DMS53 treated with DMSO at 0.1 percent for 48 hours (cell line): ENCODE data around the gene STMP1.
"Not testable (repeated sequence)": the region's sequence is repeated elsewhere in the genome, so short reads cannot be mapped to it uniquely, and the experiment has no call there.

Experiments
- DNase-seq: peaks from one replicate; lab custom pipeline; 2025; ENCODE audit not compliant: unreplicated experiment; lab: John Stamatoyannopoulos, UW

The STMP1 gene

DNA sequence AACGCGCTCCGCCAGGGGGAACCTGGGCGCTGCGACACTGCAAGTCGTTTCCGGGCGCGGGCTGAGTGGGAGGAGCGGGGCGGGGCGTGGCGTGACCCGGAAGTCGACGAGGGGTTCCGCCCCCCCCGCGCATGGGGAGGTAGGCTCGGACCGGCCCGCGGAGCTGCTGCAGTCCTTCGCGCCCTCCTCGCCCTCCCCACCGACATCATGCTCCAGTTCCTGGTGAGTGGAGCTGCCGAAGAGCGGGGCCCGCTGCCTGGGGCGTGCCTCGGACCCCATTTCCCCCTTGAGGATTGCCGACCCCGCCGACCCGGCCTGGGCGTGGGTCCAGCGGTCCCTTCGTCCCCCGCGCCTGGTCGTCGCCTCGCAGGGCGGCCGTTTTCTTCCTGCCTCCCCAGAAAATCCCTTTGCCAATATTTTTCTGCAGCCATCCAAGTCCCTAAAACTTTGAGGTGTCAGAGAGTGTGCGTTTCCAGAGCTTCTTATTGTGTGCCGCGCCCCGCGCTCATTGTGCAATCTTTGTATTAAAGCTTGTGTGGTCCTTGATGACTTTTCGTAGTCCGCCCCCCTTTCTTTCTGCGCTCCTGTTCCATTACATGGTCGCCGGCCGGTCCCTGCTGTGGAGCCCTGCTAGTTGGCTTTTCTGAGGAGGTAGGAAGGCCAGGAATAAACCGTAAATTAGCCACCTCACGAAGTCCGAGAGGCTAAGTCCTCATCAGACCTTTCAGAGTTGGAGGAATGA, at the start of gene STMP1:
Gene STMP1, plus strand, starts transcription at position 142 of the 742 bp plus-strand sequence.
- peak; percentile 88 for DNase-seq

DNA sequence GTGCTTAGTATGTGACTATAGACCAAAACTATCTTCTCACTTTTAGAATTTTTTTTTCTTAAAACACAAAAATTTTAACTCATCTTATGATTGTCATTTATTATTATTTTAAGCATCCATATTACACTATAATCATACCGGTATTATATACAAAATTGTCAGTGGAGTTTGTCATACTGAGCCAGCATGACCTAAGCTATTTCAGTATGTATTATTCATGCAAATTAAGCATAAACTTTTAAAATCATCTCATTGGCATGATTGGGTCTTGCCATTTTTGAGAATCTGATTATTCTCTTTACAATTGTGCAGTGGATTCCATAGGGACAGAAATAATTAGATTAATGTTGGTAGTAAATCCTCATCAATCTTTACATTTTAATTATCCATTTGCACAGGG, 46.2 kb upstream of the STMP1 start:
- no peak for DNase-seq

GRCh38 chr7:135617781-135618180, 44.5 kb upstream of the STMP1 start:
- no peak for DNase-seq

- no peak for DNase-seq
Measured at GRCh38 chr7:135618510-135618909, 43.8 kb upstream of the STMP1 start.

DNA sequence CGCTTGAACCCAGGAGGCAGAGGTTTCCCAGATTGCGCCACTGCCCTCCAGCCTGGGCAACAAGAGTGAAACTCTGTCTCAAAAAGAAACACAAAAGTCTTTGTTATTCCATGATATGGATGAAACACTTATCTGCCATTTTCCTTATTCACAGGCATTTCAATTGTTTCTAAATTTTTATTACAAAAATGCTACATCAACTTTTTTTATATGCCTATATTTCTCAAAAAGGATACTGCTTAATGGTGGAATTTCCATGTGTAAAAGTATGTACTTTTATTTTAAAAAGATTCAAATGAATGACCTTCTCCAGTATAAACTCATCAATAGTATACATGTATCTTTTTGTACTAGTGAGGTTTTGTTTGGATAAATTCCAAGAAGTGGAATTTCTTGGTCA, 41.9 kb upstream of the STMP1 start:
- DNase-seq, result no peak

GRCh38 chr7:135620980-135621850, 41.1 kb upstream of the STMP1 start:
- DNase-seq, result peak; percentile 82

- DNase-seq, result no peak
Measured at GRCh38 chr7:135634191-135634878, 28.0 kb upstream of the STMP1 start.

GRCh38 chr7:135639690-135640089, 22.6 kb upstream of the STMP1 start:
- not testable (repeated sequence) for DNase-seq

GRCh38 chr7:135644154-135644553, 18.2 kb upstream of the STMP1 start:
- no peak for DNase-seq

DNA sequence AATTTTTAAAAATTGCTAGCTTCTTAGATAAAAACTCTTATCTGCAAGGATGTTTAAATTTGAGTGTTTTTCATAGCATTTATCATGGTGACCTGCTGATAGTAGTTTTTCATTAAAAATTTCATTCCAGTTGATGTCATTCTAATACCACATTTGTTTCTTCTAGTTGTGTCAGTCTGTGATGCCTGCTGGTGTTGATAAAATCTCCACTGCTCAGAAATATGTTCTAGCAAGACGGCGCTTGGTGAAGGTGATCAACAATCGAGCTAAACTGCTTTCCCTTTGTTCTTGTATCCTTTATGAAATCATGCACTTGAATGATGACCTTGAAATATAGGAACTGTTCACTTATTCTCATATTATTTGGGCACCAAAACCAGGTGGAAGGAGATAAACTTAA, 17.6 kb upstream of the STMP1 start:
- no peak for DNase-seq

GRCh38 chr7:135645296-135645904, 16.9 kb upstream of the STMP1 start:
- peak; percentile 43 for DNase-seq

GRCh38 chr7:135647755-135648154, 14.6 kb upstream of the STMP1 start:
- no peak for DNase-seq

DNA sequence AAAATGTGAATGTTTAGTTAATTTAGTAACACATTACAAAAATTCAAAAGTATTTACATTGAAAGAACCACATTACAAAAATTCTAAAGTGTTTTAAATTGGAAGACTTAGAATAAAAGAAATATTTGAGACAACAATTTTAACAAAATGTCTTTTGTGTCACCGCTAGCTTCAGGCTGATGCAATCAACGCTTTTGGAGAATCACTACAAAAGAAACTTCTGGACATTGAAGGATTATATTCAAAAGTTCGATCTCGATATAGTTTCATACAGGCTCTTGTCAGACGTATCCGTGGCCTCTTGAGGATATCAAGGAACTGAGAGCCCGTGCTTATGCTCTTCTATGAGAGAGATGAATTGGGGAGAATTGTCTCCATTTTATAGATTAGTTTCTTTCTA, 14.1 kb upstream of the STMP1 start:
- no peak for DNase-seq

- no peak for DNase-seq
Measured at GRCh38 chr7:135650831-135651573, 11.3 kb upstream of the STMP1 start.

GRCh38 chr7:135653340-135654080, 8.8 kb upstream of the STMP1 start:
- peak; percentile 92 for DNase-seq

- DNase-seq, result no peak
Measured at GRCh38 chr7:135658564-135658963, 3.8 kb upstream of the STMP1 start.

GRCh38 chr7:135659159-135659846, 3.0 kb upstream of the STMP1 start:
- no peak for DNase-seq

DNA sequence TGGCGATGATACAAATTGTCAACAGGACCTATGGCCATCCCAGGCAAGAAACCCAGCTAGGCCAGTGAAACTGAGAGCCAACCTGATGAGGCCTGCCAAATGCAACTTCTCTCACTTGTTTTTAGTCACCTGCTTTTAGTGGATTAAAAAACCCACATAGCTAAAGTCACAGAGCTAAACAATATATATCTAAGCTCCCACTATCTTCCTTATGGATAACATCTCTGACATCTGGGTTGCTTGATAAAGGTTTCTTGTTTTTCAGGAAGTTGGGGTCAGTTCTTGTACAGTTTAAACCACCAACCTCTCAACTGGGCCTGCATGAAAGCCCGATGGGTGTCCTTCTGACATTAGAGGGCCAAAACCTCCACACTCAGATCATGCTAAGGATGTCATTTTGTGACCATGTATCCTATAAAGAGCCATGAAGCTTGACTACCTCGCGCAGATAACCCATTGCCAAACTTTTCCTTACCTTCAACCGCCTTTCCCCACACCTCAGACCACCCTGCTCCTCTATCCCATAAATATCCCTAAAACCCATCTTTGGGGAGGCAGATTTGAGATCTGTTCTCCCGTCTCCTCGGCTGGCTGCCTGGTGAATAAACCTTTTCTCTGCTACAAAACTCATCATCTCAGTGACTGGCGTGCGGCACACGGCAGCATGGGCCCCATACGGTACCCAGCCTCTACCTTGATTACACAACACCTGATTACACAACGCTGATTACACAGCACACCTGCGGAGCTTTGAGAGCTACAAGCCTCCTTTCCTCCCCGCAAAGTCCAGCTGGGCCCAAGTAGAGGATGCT, 797 bp upstream of the STMP1 start:
- peak; percentile 67 for DNase-seq

- no peak for DNase-seq
Measured at GRCh38 chr7:135662123-135662372, 266 bp upstream of the STMP1 start.
